SU-DHL-6 (cell line): ENCODE results near the gene ANXA11.
A peak's percentile ranks its signal among the peaks of the same experiment; 100 is the strongest.
"Not testable (repeated sequence)": the region's sequence is repeated elsewhere in the genome, so short reads cannot be mapped to it uniquely, and the experiment has no call there.

Source experiments
- H2AFZ ChIP-seq: fragments of 200-600 bp; sonication (generic); 2 replicates; pipeline ENCODE4 v1.6.1; 2014; ENCODE audit warnings: low read depth, mild to moderate bottlenecking, moderate library complexity, mixed read lengths, antibody characterized with exemption, low read length; ENCODE audit not compliant: severe bottlenecking
- H3F3A ChIP-seq: fragments of 200-600 bp; shearing (Covaris generic); 2 replicates; pipeline ENCODE4 v1.6.0; 2016; ENCODE audit warnings: antibody characterized with exemption, mild to moderate bottlenecking; ENCODE audit not compliant: insufficient read depth
- H3K27ac ChIP-seq: fragments of 200-600 bp; sonication (generic); 2 replicates; pipeline ENCODE4 v1.5.1; 2016; ENCODE audit warnings: low read depth, mild to moderate bottlenecking, low read length, moderate library complexity, mixed read lengths
- H3K27me3 ChIP-seq: fragments of 200-600 bp; sonication (generic), shearing (Covaris generic); 2 replicates; pipeline ENCODE4 v1.6.0; 2014; ENCODE audit warnings: mild to moderate bottlenecking, low read length
- H3K36me3 ChIP-seq: fragments of 200-600 bp; sonication (generic); 2 replicates; pipeline ENCODE4 v1.6.1; 2014; ENCODE audit warnings: mild to moderate bottlenecking, low read length, mixed read lengths
- H3K4me2 ChIP-seq: fragments of 300-600, 200-600 bp; shearing (Covaris generic), sonication (generic); 2 replicates; pipeline ENCODE4 v1.6.0; 2014; ENCODE audit warnings: low read length, low read depth, mild to moderate bottlenecking; ENCODE audit not compliant: poor library complexity, severe bottlenecking
- H3K4me3 ChIP-seq: fragments of 200-600 bp; sonication (generic); 2 replicates; pipeline ENCODE4 v1.5.1; 2014; ENCODE audit warnings: antibody characterized with exemption, low read length, mild to moderate bottlenecking, mixed read lengths; ENCODE audit not compliant: insufficient read depth, poor library complexity, severe bottlenecking
- H3K79me2 ChIP-seq: fragments of 200-600 bp; sonication (generic); 2 replicates; pipeline ENCODE4 v1.6.1; 2014; ENCODE audit warnings: mild to moderate bottlenecking, low read length, moderate library complexity; ENCODE audit not compliant: insufficient read depth
- H3K9ac ChIP-seq: fragments of 200-600 bp; sonication (generic); 2 replicates; pipeline ENCODE4 v1.7.0; 2014; ENCODE audit warnings: mild to moderate bottlenecking, low read length
- H3K9me2 ChIP-seq: fragments of 200-600 bp; sonication (generic); replicated peaks from 2 replicates; pipeline ENCODE4 v1.6.1; 2014; ENCODE audit warnings: low read length; ENCODE audit not compliant: insufficient read depth
- H3K9me3 ChIP-seq: fragments of 200-600 bp; sonication (generic); 2 replicates; pipeline ENCODE4 v1.6.1; 2014; ENCODE audit warnings: low read length, mixed read lengths; ENCODE audit not compliant: insufficient read depth
- H4K20me1 ChIP-seq: fragments of 200-600 bp; sonication (generic); 2 replicates; pipeline ENCODE4 v1.6.1; 2014; ENCODE audit warnings: low read depth, mild to moderate bottlenecking, antibody characterized with exemption, low read length, moderate library complexity, mixed read lengths
- EZH2phosphoT487 ChIP-seq: fragments of 200-600 bp; sonication (generic), shearing (Covaris generic); conservative IDR thresholded peaks from 2 replicates; pipeline ENCODE4 v1.6.1; 2018; ENCODE audit warnings: mild to moderate bottlenecking, antibody characterized with exemption, low read length, moderate library complexity, mixed read lengths
- TF ChIP-seq, protein P1 (sequence below): fragments of 200-600 bp; sonication (generic); IDR thresholded peaks from one replicate; pipeline ENCODE4 v1.5.1; 2017; ENCODE audit warnings: antibody characterized with exemption, mild to moderate bottlenecking, low read length, moderate library complexity; ENCODE audit not compliant: insufficient read depth, poor library complexity, severe bottlenecking

Gene ANXA11

DNA sequence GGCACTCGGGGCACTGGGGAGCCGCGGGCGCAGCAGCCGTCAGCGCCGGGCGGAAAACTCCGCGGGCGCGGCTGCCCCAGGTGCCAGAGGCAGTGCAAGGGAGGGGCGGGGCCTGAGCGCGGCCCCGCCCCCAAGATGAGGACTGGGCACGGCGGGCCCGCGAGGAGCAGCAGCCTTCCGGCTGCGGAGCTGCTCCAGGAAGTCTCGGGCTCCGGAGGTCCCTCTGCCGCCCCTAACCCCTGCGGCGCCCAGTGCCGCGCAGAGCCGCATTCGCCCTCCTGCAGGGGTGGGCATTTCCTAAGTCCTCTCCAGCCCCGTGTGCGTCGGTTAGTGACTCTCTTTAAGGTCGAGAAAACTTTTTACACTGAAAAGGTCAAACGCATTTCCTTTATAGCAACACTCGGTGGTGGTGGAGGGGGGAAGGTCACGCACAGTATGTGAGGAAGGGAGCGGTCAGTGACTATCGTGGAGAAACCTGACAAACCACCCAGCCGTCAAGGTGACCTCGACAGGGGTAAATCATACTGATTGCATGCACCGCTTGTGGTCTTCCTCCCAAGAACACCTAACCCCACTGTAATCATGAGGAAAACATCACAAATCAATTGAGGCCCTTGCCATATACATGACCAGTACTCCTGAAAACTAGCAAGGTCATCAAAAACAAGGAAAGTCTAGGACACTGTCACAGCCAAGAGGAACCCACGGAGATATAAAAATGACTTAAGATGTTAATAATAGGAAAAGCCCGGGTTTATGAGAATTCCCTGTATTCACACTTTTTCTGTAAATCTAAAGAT lies at the start of gene ANXA11:
Gene ANXA11, minus strand, starts transcription at position 61 of the 800 bp plus-strand sequence. CDS start 32,676 bp downstream, outside the sequence.
- Histone ChIP-seq H3K9me3 (no peaks in the 10 kb centered on the region), H3K4me2 (peak within 1 kb of the TSS; percentile 85), H4K20me1 (peaks cover 4% of the 10 kb centered on the region; the same call in 1 of the 2 replicates), H3K9me2 (no peaks in the 10 kb centered on the region), H3K9ac (peak within 1 kb of the TSS; percentile 82), H2AFZ (peak within 1 kb of the TSS; percentile 93), H3K79me2 (peaks cover 46% of the 10 kb centered on the region), H3K36me3 (no peaks in the 10 kb centered on the region), H3K4me3 (peak within 1 kb of the TSS; percentile 78), H3F3A (no peaks in the 10 kb centered on the region; the same call in 1 of the 2 replicates), H3K27ac (peak within 1 kb of the TSS; percentile 74), H3K27me3 (no peaks in the 10 kb centered on the region)
- no peak for TF ChIP-seq EZH2phosphoT487
- TF ChIP-seq, protein P1, sequence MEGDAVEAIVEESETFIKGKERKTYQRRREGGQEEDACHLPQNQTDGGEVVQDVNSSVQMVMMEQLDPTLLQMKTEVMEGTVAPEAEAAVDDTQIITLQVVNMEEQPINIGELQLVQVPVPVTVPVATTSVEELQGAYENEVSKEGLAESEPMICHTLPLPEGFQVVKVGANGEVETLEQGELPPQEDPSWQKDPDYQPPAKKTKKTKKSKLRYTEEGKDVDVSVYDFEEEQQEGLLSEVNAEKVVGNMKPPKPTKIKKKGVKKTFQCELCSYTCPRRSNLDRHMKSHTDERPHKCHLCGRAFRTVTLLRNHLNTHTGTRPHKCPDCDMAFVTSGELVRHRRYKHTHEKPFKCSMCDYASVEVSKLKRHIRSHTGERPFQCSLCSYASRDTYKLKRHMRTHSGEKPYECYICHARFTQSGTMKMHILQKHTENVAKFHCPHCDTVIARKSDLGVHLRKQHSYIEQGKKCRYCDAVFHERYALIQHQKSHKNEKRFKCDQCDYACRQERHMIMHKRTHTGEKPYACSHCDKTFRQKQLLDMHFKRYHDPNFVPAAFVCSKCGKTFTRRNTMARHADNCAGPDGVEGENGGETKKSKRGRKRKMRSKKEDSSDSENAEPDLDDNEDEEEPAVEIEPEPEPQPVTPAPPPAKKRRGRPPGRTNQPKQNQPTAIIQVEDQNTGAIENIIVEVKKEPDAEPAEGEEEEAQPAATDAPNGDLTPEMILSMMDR, result no peak

GRCh38 chr10:80254726-80255125 lies 49.4 kb upstream of the ANXA11 start:
- not testable (repeated sequence) for H3K27me3 ChIP-seq, H4K20me1 ChIP-seq, H3K27ac ChIP-seq, H3F3A ChIP-seq, H3K4me3 ChIP-seq, H3K9me3 ChIP-seq, H3K79me2 ChIP-seq, H3K9ac ChIP-seq, H2AFZ ChIP-seq, H3K36me3 ChIP-seq, H3K9me2 ChIP-seq, H3K4me2 ChIP-seq

GRCh38 chr10:80253963-80254271 lies 48.6 kb upstream of the ANXA11 start:
- H3K4me2 ChIP-seq, result not testable (repeated sequence)

GRCh38 chr10:80253266-80253962 lies 48.1 kb upstream of the ANXA11 start:
- Histone ChIP-seq H2AFZ (no peak overlapping the region), H3K27me3 (no peaks in the 10 kb centered on the region), H3K79me2 (no peaks in the 10 kb centered on the region), H3K4me2 (no peak overlapping the region), H3K9ac (no peak overlapping the region), H3K27ac (no peak overlapping the region), H4K20me1 (no peaks in the 10 kb centered on the region), H3F3A (no peaks in the 10 kb centered on the region), H3K9me3 (no peaks in the 10 kb centered on the region), H3K9me2 (no peaks in the 10 kb centered on the region), H3K4me3 (no peak overlapping the region), H3K36me3 (no peaks in the 10 kb centered on the region)
- TF ChIP-seq, protein P1, result no peak

More at GRCh38 chr10:80253963-80254271, 48.6 kb upstream of the ANXA11 start:
- not testable (repeated sequence) for H4K20me1 ChIP-seq, H3K9me3 ChIP-seq, H3K9ac ChIP-seq, H3K79me2 ChIP-seq, H3K27ac ChIP-seq, H3K4me3 ChIP-seq, H3K27me3 ChIP-seq, H3F3A ChIP-seq, H3K9me2 ChIP-seq, H2AFZ ChIP-seq, H3K36me3 ChIP-seq
